GM21381 (cell line): ENCODE data around the gene ANKFY1.
"Not testable (repeated sequence)": the region's sequence is repeated elsewhere in the genome, so short reads cannot be mapped to it uniquely, and the experiment has no call there.

Source experiments
- ATAC-seq: cut with Tn5 transposase; IDR thresholded peaks from one replicate; pipeline ENCODE4 v1.9.1; 2021; ENCODE audit warnings: mild to moderate bottlenecking, moderate library complexity; ENCODE audit not compliant: unreplicated experiment

Gene ANKFY1

DNA sequence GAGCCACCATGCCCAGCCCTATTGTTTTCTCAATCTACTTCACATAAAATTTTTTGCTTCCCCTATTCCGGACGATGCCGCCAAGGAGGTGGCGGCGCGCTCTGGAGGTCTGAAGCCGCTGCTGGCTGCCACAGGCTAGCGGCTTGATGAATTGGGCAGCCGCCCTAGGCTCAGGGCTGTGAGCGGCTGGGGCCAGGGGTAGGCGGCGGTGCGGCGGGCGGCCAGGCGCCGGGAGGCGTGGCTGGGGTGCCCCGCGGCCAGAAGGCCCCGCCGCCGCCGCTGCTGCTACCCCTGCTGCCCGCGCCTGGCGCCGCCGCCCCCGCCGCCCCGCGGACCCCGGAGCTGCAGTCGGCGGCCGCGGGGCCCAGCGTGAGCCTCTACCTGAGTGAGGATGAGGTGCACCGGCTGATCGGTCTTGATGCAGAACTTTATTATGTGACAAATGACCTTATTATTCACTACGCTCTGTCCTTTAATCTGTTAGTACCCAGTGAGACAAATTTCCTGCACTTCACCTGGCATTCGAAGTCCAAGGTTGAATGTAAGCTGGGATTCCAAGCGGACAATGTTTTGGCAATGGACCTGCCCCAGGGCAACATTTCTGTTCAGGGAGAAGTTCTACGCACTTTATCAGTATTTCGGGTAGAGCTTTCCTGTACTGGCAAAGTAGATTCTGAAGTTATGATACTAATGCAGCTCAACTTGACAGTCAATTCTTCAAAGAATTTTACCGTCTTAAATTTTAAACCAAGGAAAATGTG is 41.7 kb downstream of the ANKFY1 start:
- ATAC-seq = no peak

DNA sequence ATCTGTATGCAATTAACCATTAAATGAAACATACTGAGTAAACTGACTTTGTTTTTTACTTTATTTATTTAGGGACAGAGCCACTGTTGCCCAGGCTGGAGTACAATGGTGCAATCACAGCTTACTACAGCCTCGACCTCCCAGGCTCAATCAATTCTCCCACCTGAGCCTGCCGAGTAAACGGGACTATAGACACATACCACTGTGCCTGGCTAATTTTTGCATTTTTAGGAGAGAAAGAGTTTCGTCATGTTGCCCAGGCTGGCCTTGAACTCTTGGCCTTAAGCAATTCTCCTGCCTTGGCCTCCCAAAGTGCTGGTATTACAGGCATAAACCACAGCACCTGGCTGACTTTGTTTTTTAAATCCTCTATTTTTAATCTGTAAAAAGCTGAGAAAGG is 42.6 kb downstream of the ANKFY1 start:
- ATAC-seq = no peak

DNA sequence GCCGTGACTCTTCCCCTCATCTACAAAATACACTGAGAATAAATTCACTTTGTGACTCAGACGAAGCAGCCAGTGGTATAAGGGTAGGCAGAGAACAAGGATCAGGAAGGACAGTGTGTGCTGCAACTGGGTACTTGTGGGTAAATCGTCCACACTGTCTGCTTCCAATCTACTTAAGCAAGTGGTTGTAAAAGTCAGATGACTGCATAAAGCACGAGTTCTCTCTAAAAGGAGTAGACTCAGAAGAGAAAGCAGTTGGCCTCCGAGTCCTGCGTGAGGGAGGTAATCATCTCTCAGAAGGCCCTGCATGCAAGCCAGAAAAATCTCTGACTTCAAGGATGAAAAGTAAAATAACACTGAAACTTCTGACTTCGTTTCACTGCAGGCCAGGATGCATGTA is 43.1 kb downstream of the ANKFY1 start:
- ATAC-seq = no peak

DNA sequence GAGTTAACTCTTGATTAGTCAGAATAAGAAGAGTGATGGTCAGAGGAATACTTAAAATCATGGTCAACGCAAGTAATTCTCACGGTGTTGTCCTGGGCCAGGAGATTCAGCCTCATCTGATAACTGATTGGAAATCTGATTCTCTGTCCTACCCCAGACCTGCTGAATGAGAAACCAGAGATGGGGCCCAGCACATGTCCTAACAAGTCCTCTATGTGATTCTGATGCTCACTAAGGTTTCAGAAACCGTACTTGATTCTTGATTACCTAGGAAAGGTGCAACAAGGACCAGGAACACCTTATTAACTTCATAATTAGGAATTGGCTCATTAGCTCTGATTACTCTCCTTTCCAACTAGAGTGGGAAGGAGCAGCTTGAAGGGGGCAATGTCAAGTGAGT is 44.5 kb downstream of the ANKFY1 start:
- ATAC-seq = no peak

DNA sequence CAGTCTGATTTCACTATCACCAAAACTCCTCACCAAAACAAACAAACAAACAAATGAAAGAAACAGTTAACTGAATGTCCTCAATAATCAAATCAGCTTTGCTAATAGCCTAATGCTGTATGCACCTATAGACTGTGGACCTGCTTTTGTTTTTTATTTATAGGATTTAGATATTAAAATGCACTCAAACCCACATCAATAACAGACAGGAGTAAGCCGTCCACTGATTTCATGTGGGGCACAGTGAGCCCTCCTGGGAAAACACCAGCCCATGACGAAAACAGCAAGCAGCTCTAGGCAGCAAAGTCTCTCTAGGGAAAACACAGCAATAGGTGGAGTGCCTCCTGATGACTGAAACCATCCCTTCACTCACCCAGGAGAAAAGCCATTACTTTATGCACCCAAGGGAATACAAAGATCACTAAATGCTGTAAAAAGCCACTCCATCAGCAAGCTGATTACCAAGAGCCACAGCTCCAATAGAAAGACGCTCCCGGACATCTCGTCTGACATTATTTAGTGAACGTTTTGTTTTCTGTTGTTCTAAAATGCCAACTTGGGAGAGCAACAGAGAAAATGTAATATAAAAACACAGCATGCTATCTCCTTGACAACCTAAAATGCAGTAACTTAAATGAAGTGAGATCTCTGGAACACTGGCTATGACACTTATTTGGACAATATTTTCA is 47.8 kb downstream of the ANKFY1 start:
- ATAC-seq = no peak

DNA sequence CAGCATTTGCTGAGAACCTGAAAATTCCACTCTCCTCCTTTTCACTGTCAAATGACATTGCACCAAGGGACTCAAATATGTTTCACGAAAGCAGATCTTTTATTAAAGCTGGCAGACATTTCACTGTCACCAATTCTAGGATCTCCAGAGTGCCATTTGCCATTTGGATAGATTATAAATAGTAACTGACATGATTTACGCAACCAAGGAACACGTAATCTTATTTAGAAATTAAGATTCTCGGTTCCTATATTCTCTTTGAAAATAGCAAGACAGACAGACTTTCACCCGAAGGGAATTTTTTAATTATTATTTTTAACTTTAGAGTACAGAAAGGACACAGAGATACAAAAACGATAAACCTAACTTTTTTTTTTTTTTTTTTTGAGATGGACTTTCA is 49.6 kb downstream of the ANKFY1 start:
- ATAC-seq = no peak

DNA sequence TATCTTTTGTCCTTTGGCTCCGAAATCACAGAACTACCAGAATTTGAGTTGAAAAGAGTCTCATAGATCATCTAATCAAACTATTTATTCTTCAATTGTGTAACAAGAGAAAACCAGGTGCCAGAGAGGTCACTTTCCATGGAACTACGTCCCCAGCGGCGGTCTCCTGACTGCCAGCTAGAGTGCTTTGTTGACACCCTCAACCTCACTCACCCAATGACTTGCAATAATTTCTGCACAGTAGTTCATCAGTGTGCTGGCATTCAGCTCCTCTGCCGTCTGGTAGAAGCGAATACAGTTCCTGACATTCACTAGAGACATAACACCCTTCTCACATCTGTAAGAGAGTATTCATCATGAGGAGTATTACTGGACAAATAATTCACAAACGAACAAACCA is 54.2 kb downstream of the ANKFY1 start:
- ATAC-seq = no peak

DNA sequence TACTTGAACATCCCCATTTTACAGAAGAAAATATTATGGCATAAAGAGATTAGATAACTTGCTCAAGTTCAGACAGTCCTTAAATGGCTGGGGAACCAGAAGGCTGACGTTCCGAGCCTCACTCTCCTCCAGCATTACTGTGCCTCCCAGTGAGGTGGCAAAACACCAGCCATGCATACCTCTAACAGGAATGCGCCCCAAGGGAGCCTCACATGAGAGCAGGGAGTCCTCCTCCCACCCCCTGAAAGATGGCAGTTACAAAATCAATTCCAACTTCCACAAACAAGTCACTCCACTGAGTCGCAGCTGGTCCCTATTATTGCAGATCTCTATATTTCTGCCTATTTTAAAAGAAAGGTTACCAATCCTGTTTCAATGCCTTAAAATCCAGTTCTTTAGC is 55.5 kb downstream of the ANKFY1 start:
- no peak for ATAC-seq

DNA sequence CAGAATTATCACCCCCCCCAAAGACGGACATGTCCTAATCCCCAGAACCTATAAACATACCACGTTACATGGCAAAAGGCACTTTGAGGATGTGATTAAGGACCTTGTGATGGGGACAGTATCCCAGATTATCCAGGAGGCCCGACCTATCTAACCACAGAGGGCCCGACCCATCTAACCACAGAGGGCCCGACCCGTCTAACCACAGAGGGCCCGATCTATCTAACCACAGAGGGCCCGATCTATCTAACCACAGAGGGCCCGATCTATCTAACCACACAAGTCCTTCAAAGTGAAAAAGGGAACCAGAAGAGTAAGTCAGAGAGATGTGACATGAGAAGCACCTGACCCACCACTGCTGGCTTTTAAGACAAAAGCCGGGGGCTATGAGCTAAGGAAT is 56.8 kb downstream of the ANKFY1 start:
- ATAC-seq = no peak

DNA sequence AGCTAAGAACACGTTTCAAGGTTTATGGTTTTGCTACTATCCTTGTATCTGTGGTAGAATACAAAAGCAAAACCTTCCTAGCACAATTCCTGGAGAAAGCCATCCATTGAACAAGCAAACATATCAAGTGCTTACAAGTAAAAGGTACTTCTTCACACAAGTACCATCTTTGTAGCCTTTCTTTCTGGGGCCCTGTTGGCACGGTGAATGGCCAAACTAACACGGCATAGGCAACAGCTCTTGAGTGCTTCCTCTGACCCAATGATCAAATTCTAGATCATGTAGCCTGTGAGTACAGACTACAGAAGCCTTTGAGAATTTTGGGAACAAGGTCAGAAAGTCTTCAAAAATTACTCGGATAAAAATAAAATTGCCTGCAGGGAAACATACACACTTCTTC is 57.9 kb downstream of the ANKFY1 start:
- no peak for ATAC-seq

DNA sequence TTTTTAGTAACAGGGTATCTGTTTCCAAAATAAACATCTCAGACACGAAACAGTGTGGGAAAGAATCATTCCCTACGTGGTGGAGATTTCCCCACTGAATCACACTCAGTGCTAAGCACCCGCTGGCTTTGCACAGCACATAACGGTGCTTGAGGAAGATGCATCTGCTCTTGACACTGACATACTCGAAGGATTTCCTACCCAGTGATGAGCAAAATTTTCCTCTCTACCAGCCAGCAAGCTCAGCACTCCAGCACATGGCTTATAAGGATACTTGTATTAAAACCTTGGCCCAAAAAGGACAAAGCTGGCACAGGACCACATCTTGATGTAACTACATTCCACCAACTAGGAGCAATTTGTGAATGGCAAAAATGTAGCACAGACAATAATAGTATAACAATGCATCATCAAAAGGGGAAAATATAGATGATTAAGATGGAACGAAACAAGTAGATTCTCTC is 59.0 kb downstream of the ANKFY1 start:
- no peak for ATAC-seq

DNA sequence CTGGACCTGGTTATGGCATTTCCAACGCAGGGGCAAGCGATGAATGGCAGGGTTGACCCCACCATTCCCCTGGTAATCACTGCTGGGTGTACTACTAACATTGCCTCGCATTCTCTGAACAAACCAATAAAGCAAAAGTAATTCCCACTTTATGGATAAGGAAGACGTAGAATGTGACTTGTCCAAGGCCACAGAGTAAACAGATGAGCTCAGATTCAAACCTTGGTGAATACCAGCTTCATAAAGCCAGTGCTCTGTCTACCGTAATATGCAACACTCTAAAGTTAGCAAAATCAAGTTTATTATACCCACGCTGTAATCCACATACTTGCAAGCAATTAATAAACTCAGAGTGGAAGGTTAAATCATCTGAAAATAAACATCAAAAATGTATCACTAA is 59.6 kb downstream of the ANKFY1 start:
- ATAC-seq = no peak

DNA sequence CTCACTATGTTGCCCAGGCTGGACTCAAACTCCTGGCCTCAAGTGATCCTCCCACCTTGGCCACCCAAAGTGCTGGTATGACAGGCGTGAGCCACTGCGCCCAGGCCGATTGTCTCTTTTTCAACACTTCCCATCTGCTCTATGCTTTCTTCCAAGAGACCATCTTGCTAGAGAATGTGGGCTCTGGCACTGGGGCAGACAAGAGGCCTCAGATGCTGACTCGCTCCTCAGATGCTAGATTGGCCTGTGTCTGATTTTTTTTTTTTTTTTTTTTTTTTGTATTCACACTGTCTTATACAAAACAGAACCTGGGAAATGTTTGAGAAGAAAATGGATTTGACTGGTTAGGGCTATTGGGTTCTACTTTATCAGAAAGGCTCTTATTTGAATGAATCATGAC is 62.6 kb downstream of the ANKFY1 start:
- no peak for ATAC-seq

DNA sequence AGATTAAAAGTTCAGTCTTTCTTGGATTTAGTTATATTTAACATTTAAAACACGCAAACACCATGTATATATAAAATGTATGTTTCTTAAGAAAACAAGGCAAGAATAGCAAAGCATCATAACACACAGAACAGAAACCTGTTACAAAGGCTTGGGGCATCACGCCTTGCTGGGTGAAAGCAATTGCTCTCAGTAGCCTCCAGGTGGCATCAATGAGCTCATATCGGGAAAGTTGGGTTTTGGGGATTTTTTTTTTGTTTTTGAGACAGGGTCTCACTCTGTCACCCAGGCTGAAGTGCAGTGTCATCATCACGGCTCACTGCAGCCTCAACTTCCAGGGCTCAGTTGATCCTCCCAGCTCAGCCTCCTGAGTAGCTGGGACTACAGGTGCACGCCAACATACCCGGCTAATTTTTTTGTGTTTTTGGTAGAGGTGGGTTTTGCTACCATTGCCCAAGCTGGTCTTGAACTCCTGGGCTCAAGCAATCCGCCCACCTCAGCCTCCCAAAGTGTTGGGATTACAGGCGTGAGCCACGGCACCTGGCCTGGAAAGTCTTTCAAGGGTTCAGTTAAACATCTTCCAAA is 63.9 kb downstream of the ANKFY1 start:
- no peak for ATAC-seq

DNA sequence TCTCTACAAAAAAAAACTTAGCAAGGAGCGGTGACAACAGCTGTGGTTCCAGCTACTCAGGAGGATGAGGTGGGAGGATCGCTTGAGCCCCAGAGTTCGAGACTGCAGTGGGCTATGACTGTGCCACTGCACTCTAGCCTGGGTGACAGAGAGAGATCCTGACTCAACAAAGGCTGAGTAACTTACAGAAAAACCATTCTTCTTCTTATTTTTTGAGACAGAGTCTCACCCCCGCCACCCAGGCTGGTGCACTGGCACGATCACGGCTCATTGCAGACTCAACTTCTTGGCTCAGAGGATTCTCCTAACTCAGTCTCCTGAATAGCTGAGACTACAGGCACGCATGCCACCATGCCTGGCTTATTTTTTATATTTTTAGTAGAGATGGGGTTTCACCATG is 64.8 kb downstream of the ANKFY1 start:
- no peak for ATAC-seq

DNA sequence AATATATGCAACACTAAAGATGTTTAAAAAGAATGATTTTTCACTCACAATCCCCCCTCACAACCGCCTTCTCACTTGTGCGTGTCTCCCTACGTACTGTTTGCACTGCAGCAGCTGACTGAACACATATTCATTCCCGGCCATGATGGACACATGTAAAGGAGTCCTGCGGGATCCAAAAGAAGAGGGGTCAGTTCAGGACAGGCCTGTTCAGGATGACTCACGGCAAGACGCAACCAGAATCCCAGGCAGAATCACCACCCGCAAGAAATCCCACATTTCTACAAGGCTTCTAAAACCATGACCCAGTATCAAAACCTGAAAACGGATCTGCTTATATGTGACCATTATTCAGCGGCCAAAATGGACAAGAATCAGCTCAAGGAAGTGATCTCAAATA is 68.5 kb downstream of the ANKFY1 start:
- ATAC-seq = no peak

DNA sequence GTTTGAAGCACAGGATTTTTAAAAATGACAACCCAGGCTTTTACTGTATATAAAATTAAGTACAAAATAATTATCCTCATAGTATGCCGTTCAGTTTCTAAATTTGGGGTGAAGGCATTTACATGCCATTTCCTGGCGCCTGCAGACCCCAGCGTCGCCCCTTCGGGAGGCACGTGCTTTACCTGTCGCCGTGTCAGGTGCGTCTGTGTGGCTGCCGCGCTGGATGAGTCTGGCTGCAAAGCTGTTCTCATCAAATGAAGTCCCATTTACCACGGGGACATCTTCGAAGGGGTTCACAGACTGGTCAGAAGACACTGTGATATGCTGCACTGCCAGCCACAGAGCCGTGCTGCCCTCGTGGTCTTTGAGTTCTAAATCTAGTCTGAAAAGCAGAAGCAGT is 69.0 kb downstream of the ANKFY1 start:
- ATAC-seq = no peak

DNA sequence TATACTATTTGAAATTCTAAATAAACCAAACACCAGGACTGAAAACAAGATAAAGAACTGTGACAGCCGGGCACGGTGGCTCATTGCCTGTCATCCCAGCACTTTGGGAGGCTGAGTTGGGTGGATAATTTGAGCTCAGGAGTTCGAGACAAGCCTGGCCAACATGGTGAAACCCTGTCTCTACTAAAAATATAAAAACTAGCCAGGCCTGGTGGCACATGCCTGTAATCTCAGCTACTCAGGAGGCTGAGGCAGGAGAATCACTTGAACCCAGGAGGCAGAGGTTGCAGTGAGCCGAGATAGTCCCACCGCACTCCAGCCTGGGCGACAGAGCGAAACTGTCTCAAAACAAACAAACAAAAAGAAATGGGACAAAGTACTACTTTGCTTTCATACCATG is 73.0 kb downstream of the ANKFY1 start:
- not testable (repeated sequence) for ATAC-seq

DNA sequence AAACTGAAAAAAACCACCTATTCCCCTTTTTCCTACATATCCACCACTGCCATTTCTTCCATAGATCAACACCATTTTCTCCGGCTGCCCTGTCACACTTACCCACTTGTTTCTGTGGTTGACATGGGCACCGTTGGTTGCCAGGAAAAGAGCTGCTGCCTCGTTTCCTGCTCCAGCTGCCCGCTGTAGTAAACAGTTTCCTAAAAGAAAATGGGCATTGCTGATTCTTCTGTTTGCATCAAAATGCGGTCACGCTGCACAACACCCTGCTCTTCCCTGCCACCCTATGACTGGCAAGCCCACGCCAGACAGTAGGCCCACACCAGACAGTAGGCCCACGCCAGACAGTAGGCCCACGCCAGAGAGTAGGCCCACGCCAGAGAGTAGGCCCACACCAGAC is 74.5 kb downstream of the ANKFY1 start:
- no peak for ATAC-seq

DNA sequence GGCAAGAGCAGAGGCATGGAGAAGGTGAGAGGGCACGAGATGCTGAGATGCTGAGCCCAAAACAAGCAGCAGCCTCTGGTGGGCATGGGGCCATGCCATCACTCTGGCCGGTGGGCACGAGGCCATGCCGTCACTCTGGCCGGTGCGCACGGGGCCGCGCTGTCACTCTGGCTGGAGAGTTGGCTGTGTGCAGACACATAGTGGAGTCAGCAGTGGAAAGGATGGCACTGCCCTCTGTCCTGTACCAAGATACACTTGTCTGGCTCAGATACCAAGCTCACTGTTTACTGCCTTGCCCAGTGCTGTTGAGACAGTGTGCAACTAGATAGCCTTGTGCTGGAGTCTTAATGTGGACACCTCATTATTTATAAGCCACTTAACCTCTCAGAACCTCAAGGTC is 75.7 kb downstream of the ANKFY1 start:
- ATAC-seq = no peak

DNA sequence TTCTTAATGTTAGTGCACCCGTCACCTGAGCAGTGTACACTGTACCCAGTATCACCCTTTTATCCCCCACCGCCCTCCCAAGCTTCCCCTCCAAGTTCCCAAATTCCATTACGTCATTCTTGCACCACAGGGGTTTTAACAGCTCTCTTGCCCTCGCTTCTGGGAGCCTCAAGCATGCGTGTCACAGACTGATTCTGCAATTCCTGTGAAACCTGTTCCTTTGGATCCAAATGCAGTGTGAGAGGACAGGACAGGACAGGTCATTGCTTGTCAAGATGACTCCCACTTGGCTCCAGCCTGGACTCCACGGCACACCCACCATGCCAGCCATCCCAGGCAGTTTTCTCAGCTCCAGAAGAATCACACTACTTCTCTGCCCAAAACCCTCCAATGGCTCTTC is 76.7 kb downstream of the ANKFY1 start:
- no peak for ATAC-seq

DNA sequence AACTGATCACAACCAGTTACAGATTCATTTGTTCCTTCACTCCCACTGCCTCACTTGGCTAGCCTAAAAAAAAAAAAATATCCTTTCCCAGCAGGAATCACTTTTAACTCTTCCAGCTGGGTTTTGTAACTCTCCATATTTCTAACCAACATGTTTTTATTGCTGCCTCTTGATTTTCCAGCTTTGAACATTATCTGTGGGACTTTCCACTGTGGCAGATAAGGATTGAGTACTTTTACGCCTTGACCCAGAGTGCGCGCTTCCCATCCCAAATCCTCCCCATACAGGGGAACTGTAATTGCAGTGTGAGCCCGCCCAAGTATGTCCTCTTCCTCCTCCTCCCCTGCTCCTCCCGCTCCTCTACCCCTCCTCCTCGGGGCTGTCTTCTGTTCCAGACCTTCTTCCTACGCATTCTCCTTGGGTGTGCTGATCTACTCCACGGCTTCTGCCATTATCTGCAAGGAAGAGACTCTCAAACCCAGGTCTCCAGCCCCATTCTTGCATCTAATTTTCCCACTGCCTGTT is 77.4 kb downstream of the ANKFY1 start:
- ATAC-seq = no peak
